ENCODE measurements around the gene LMTK3. TPM values are rescaled to one million over a fixed set of nuclear protein-coding genes. Genes with fewer than 3 reads are reported as not detected.

The LMTK3 gene
- total RNA-seq, 4 donors from 2014 or later = not detected

- TF ChIP-seq, protein P1, sequence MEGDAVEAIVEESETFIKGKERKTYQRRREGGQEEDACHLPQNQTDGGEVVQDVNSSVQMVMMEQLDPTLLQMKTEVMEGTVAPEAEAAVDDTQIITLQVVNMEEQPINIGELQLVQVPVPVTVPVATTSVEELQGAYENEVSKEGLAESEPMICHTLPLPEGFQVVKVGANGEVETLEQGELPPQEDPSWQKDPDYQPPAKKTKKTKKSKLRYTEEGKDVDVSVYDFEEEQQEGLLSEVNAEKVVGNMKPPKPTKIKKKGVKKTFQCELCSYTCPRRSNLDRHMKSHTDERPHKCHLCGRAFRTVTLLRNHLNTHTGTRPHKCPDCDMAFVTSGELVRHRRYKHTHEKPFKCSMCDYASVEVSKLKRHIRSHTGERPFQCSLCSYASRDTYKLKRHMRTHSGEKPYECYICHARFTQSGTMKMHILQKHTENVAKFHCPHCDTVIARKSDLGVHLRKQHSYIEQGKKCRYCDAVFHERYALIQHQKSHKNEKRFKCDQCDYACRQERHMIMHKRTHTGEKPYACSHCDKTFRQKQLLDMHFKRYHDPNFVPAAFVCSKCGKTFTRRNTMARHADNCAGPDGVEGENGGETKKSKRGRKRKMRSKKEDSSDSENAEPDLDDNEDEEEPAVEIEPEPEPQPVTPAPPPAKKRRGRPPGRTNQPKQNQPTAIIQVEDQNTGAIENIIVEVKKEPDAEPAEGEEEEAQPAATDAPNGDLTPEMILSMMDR (IDR thresholded peaks at IDR 0.05; ENCODE audit: low read depth) = no peak
Measured at GRCh38 chr19:48480183-48480557, 31.5 kb downstream of the LMTK3 start.

DNA sequence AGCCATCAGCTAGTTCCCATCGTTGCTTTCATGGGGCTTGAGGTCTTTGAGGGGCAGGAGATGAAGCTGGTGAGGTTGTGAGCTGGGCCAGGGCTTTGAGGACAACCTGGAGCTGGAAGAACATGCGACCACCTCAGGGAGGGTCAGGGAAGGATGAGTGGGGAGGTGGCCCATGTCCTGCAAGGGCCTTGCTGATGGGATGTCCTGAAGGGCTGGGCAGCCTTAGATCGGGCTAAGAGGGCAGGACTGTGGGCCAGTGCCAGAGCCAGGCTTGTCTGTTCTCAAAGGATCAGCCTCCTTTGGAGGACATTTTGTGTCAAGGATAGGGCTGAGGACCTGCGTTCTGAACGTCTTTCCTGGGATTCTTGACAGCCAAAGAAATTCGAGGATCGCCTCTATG is 31.9 kb downstream of the LMTK3 start:
- TF ChIP-seq, protein P1 (IDR thresholded peaks at IDR 0.05; ENCODE audit: low read depth) = no peak

DNA sequence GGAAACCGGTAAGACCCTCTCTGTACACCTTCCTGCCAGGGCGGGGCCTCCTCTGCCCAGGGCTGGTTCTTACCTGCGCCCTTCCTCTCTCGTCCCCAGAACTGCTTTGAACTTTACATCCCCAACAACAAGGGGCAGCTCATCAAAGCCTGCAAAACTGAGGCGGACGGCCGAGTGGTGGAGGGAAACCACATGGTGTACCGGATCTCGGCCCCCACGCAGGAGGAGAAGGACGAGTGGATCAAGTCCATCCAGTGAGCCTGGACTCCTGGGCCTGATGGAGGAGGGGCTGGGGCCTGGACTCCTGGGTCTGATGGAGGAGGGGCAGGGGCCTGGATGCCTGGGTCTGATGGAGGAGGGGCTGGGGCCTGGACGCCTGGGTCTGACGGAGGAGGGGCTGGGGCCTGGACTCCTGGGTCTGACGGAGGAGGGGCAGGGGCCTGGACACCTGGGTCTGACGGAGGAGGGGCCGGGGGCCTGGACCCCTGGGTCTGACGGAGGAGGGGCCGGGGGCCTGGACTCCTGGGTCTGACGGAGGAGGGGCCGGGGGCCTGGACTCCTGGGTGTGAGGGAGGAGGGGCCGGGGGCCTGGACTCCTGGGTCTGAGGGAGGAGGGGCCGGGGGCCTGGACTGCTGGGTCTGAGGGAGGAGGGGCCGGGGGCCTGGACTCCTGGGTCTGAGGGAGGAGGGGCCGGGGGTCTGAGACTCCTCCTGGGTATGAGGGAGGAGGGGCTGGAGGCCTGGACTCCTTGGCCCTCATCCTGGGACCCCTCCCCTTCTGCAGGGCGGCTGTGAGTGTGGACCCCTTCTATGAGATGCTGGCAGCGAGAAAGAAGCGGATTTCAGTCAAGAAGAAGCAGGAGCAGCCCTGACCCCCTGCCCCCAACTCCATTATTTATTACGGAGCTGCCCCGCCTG is 33.0 kb downstream of the LMTK3 start:
- TF ChIP-seq, protein P1 (IDR thresholded peaks at IDR 0.05; ENCODE audit: low read depth) = no peak

GRCh38 chr19:48477698-48478338 is 33.8 kb downstream of the LMTK3 start:
- TF ChIP-seq, protein P1 (IDR thresholded peaks at IDR 0.05; ENCODE audit: low read depth) = no peak

DNA sequence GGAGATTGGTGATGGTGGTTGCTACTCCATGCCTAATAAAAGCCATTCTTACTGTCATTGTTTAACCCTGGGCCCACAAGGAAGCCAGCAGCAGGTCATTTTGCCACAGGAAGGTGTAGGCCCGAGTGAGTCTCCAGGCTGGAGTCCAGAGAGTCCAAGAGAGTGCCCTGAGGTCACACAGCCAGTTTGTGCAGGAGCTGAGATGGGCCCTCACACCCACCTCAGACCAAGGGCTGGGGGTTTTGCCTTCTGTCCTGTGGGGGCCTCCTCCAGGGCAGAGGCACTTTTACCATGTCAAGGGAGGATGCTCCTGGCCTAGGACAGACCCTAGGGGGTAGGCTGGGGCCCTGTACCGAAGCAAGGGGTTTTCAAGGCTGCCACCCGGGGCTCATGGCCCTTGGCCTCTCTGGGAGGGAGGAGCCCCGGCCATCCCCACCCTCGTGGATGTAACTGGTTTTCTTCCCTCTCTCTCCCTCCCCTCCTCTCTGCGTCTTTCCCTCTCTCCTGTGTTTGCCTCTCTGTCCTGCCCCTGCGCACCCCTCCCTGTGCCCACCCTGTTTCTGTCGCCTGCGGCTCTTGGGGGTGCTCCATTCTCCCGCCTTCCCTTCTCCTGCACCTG is 34.5 kb downstream of the LMTK3 start:
- TF ChIP-seq, protein P1 (IDR thresholded peaks at IDR 0.05; ENCODE audit: low read depth) = no peak

DNA sequence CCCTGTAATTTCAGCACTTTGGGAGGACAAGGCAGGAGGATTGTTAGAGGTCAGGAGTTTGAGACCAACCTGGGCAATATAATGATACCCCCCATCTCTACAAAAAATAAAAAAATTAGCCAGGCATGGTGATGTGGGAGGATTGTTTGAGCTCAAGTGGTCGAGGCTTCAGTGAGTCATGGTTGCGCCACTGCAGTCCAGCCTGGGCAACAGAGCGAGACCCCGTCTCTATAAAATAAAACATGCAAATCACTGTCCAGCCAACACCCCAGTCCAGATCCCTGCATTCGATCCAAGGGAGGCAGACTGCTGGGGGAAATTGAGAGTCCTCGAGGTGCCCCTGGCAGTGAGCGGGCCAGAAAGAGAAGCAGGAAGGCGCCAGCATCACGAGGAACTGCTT is 35.5 kb downstream of the LMTK3 start:
- TF ChIP-seq, protein P1 (IDR thresholded peaks at IDR 0.05; ENCODE audit: low read depth) = no peak
